Peyer's patch (tissue), 4 donors: ENCODE results near the gene INTS11. TPM values are rescaled to one million over a fixed set of nuclear protein-coding genes. Genes with fewer than 3 reads are reported as not detected.

Experiments used
- DNase-seq, 3 donors: peaks; one replicate each; pipeline ENCODE4 v3.0.0-alpha.2; 2017 to 2019
- H3K27ac ChIP-seq, 4 donors: fragments of 200-600 bp; sonication (generic); one replicate each; pipeline ENCODE4 v1.5.1; 2016 to 2019
- H3K27me3 ChIP-seq, 2 donors: fragments of 200-600 bp; sonication (generic); one replicate each; pipeline ENCODE4 v1.5.1; 2019
- H3K36me3 ChIP-seq, 3 donors: fragments of 200-600 bp; sonication (generic); one replicate each; pipeline ENCODE4 v1.5.1; 2016 to 2019
- H3K4me1 ChIP-seq, 4 donors: fragments of 200-600 bp; sonication (generic); one replicate each; pipeline ENCODE4 v1.5.1; 2016 to 2019
- H3K4me3 ChIP-seq, 4 donors: fragments of 200-600 bp; sonication (generic); 1 replicate in 3 of 4; 2 replicates in 1 of 4; pipeline ENCODE4 v1.5.1; 2016 to 2019; ENCODE audit warnings: mild to moderate bottlenecking in 1 of 4
- H3K9me3 ChIP-seq, 4 donors: fragments of 200-600 bp; sonication (generic); one replicate each; pipeline ENCODE4 v1.5.1; 2016 to 2019; ENCODE audit warnings: mild to moderate bottlenecking in 1 of 4
- POLR2A ChIP-seq, 2 donors: fragments of 450-650 bp; IDR thresholded peaks; one replicate each; pipeline ENCODE4 v1.5.1; 2017; ENCODE audit warnings: antibody characterized with exemption in 2 of 2, mild to moderate bottlenecking in 2 of 2, moderate library complexity in 2 of 2
- total RNA-seq, 4 donors: library from RNA; depleted of rRNA; stranded (reverse); fragments of >200 nt; gene quantifications; one replicate each; pipeline ENCODE4 v1.1.0, GENCODE V29; 2016
- TF ChIP-seq, protein P1 (sequence below), 6 experiments: fragments of 450-650 bp in 4 of 6; fragments of 200-600 bp in 2 of 6; sonication (generic) in 1 of 6; IDR thresholded peaks; one replicate each; pipeline ENCODE4 v1.5.1; 2017 to 2019; ENCODE audit warnings: antibody characterized with exemption in 6 of 6, mild to moderate bottlenecking in 3 of 6, moderate library complexity in 1 of 6

The INTS11 gene
- total RNA-seq, 4 donors from 2014 or later, result 146 to 359 (median 273) TPM

DNA sequence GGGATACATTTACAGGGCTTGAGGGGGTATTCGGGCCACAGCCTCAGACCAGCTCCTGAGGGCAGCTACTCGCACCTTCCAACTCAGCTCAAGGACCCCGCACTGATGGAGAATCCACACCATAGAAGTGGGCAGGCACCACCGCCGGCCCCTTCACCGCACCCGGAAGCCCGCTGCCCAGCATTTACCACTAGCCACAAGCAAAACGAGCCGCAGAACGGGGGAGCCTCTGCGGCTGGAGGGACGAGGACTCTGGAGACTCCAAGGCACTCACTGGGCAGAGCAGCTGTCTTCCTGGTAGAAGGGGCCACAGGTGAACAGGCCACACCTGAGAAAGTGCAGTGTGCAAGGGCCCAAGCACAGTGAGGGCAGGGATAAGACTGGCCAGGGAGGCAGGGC, 56.2 kb downstream of the INTS11 start:
- H3K4me3 ChIP-seq, result no peak overlapping the region
- no peak overlapping the region for H3K27ac ChIP-seq
- no peaks in the 10 kb centered on the region for H3K27me3 ChIP-seq
- H3K4me1 ChIP-seq, result peaks cover 0 to 31% (median 26%) of the 10 kb centered on the region in 4 donors
- TF ChIP-seq, protein P1, sequence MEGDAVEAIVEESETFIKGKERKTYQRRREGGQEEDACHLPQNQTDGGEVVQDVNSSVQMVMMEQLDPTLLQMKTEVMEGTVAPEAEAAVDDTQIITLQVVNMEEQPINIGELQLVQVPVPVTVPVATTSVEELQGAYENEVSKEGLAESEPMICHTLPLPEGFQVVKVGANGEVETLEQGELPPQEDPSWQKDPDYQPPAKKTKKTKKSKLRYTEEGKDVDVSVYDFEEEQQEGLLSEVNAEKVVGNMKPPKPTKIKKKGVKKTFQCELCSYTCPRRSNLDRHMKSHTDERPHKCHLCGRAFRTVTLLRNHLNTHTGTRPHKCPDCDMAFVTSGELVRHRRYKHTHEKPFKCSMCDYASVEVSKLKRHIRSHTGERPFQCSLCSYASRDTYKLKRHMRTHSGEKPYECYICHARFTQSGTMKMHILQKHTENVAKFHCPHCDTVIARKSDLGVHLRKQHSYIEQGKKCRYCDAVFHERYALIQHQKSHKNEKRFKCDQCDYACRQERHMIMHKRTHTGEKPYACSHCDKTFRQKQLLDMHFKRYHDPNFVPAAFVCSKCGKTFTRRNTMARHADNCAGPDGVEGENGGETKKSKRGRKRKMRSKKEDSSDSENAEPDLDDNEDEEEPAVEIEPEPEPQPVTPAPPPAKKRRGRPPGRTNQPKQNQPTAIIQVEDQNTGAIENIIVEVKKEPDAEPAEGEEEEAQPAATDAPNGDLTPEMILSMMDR (IDR thresholded peaks at IDR 0.05), result no peak
- TF ChIP-seq POLR2A (IDR thresholded peaks at IDR 0.05), result no peak
- H3K36me3 ChIP-seq, result peaks cover 0 to 55% (median 0%) of the 10 kb centered on the region in 3 donors
- H3K9me3 ChIP-seq, result no peaks in the 10 kb centered on the region
- DNase-seq, result no peak

DNA sequence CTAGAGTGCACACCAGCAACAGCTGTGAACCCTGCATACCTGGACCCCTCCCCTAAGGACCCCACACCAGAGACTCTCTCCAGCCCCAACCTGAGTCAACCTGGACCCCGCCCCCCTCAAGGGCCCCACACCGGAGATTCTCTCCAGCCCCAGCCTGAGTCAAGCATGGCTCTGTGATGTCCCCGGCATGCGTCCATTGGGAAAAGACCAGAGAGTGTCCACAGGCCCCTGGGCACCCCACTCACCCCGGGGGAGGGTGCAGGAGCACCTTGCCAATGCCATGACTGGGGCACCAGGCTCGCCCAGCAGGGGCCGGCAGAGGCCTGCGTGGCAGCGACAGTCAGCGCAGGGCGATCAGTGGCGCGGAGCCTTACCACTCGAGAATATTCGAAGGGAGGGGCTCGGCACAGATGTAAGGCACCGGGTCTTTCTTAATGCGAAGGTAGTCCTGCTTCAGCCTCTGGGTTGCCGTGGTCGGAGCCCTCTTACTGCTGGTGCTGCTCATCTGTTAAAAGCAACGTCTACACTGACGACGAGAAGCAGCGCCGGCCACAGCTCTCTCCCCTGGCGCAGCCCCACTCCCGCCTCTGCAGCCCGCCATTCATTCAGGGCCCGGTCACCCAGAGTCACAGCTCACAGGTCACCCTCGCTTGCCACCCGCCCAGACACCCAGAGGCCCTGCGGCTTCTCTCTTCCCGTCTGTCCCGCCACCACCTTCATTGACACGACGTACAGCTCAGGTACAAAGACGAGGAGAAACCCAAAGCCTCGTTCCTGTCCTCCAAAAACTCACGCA, 56.8 kb downstream of the INTS11 start:
- H3K27ac ChIP-seq, result no peak overlapping the region
- H3K4me3 ChIP-seq, result no peak overlapping the region
- DNase-seq, result no peak
- no peaks in the 10 kb centered on the region for H3K9me3 ChIP-seq
- no peaks in the 10 kb centered on the region for H3K27me3 ChIP-seq
- H3K4me1 ChIP-seq, result peaks cover 0 to 30% (median 23%) of the 10 kb centered on the region in 4 donors
- peaks cover 0 to 61% (median 0%) of the 10 kb centered on the region in 3 donors for H3K36me3 ChIP-seq
- TF ChIP-seq POLR2A (IDR thresholded peaks at IDR 0.05), result no peak

DNA sequence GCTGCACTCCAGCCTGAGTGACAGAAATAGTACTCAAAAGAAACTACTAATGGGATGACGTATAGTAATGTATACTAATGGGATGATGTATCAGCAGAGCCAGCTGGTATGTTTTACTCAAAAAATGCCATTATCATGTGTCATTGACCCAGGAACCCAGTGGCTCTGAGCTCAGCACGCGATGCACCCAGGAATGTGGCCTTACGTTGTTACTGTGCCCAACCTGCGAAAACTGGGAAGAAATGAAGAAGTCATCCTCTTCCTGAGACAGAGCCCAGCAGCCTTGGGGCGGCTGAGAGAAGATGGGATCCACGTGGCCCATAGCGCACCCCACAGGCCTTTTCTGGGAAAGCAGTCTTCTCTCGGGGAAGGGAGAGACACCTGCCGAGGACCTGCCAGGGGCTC, 59.6 kb downstream of the INTS11 start:
- no peaks in the 10 kb centered on the region for H3K27me3 ChIP-seq
- H3K36me3 ChIP-seq, result peaks cover 0 to 83% (median 0%) of the 10 kb centered on the region in 3 donors
- peaks cover 0 to 2% (median 0%) of the 10 kb centered on the region in 4 donors for H3K4me1 ChIP-seq
- H3K9me3 ChIP-seq, result no peaks in the 10 kb centered on the region
- no peak overlapping the region for H3K27ac ChIP-seq
- H3K4me3 ChIP-seq, result no peak overlapping the region
- TF ChIP-seq, protein P1 (IDR thresholded peaks at IDR 0.05), result no peak
- DNase-seq, result no peak

DNA sequence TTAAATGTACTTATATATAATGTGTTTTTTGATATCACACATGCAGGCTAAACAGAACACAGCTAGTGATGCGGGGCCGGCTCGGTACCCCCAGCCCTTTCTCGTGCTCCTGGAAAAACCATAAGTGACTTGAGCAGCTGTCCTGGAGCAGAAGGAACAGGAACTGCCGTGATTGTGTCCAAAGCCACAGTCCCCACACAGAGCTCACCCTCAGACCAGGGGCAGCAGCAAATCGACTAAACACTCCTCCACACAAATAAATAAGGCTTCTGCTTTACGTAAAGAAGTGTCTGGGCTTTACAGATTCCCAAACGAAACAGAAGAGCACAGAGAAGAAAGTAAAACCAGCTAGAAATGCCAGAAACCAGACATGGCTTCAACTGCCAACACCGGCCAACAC, 60.4 kb downstream of the INTS11 start:
- TF ChIP-seq, protein P1 (IDR thresholded peaks at IDR 0.05), result no peak
- no peak for TF ChIP-seq POLR2A (IDR thresholded peaks at IDR 0.05)
- H3K4me1 ChIP-seq, result no peaks in the 10 kb centered on the region
- no peak overlapping the region for H3K4me3 ChIP-seq
- peaks cover 0 to 91% (median 0%) of the 10 kb centered on the region in 3 donors for H3K36me3 ChIP-seq
- H3K9me3 ChIP-seq, result no peaks in the 10 kb centered on the region
- no peaks in the 10 kb centered on the region for H3K27me3 ChIP-seq
- H3K27ac ChIP-seq, result no peak overlapping the region
- DNase-seq, result no peak

DNA sequence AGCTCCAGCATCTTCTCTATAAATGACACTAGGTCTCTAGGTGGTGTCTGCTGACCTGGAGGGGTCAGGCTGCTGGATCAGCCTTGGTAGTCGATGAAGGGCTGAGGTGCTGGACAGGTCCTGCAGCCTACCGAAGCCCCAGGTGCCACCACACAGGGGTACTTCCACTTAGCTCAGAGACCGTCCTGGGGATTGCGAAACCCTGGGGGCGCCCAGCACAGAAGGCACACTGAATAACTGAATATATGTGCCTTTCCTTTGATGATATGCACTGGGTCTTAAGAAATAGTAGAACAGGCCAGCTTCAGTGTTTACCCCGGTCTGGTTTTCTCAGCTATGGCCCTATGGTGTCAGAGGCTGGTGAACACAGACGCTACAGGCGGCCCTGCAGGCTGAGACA, 61.7 kb downstream of the INTS11 start:
- Histone ChIP-seq H3K4me1 (no peaks in the 10 kb centered on the region), H3K27me3 (no peaks in the 10 kb centered on the region), H3K27ac (no peak overlapping the region), H3K4me3 (no peak overlapping the region), H3K36me3 (peaks cover 0 to 86% (median 0%) of the 10 kb centered on the region in 3 donors), H3K9me3 (no peaks in the 10 kb centered on the region)
- no peak for DNase-seq
- TF ChIP-seq POLR2A (IDR thresholded peaks at IDR 0.05), result no peak
- TF ChIP-seq, protein P1 (IDR thresholded peaks at IDR 0.05), result no peak

DNA sequence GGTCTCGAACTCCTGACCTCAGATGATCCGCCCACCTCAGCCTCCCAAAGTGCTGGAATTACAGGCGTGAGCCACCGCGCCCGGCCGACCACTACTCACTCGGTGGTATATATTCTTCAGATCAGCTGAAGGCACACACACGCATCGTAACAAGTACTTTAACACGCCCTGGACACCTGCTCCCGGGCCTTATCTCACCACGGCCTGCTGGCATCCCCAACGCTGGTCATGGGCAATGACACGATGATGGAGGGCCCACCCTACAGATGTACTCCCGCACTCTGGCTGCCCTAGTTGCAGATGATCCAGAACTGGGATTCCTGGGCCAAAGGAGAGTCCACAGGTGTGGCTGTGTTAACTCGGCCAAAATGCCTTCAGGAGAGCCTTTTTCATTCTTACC, 62.4 kb downstream of the INTS11 start:
- Histone ChIP-seq H3K36me3 (peaks cover 0 to 80% (median 0%) of the 10 kb centered on the region in 3 donors), H3K4me1 (no peaks in the 10 kb centered on the region), H3K27me3 (no peaks in the 10 kb centered on the region), H3K27ac (no peak overlapping the region), H3K4me3 (no peak overlapping the region), H3K9me3 (no peaks in the 10 kb centered on the region)
- TF ChIP-seq, protein P1 (IDR thresholded peaks at IDR 0.05), result no peak
- no peak for TF ChIP-seq POLR2A (IDR thresholded peaks at IDR 0.05)
- DNase-seq, result no peak
